Left forelimb (tissue), 1 donor: Measurements from ENCODE around the gene NID1.
A peak's percentile ranks its signal among the peaks of the same experiment; 100 is the strongest.
"Not testable (repeated sequence)": the region's sequence is repeated elsewhere in the genome, so short reads cannot be mapped to it uniquely, and the experiment has no call there.

Experiments used
- DNase-seq: peaks from one replicate; pipeline ENCODE4 v3.0.0-alpha.2; 2018; ENCODE audit warnings: low spot score

The NID1 gene

DNA sequence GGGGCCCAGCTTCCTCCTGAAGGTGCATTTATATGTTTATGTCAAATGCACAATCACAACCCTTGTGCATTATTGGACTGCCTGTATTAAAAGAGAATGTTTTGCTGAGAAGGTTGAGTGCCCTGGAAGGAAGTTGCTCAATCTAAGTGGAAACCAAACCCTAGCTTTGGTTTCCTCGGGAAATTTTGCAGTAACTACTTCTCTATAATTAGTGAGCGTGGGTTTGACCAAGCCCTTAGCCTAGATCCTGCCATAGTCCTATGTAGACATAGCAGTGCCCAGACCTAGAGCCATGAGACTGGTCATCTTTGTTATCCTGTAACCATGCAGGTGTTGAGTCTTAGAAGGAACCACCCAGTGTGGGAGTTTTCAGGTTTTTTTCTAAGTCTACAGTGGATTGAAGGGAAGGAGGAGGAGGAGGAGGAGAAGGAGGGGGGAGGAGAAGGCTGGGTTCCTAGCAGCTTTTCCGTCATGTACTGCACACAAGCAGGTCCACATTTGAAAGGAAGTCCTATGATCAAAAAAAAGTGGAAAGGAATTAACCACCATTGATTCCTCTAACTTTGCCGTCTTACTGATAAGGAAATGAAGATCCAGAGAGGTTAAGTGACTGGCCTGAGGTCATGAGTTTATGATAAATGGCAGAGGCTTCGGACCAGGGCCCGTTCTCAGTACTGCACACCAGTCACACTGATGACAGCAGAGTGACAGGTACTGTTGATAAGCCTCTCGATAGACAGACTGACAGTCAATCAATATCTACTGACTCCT lies 126.0 kb downstream of the NID1 start:
- peak; percentile 31 for DNase-seq

DNA sequence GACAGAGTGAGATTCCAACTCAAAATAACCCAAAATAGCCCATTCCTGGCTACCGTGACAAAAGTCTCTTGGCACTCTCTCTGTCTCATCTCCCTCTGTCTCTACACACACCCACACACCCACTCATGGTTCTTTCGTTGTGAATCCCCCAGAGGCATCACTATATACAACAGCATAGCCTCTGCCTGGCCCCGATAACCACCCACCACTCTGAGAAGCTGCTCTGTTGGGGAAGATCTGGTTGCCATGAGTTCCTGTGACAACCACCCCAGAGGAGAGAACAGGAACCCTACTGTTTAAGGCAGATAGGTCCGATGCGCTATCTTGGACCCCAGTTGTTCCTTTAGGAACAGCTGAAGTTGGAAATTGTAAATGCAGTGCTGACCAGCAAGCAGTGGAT lies 127.8 kb downstream of the NID1 start:
- no peak for DNase-seq

DNA sequence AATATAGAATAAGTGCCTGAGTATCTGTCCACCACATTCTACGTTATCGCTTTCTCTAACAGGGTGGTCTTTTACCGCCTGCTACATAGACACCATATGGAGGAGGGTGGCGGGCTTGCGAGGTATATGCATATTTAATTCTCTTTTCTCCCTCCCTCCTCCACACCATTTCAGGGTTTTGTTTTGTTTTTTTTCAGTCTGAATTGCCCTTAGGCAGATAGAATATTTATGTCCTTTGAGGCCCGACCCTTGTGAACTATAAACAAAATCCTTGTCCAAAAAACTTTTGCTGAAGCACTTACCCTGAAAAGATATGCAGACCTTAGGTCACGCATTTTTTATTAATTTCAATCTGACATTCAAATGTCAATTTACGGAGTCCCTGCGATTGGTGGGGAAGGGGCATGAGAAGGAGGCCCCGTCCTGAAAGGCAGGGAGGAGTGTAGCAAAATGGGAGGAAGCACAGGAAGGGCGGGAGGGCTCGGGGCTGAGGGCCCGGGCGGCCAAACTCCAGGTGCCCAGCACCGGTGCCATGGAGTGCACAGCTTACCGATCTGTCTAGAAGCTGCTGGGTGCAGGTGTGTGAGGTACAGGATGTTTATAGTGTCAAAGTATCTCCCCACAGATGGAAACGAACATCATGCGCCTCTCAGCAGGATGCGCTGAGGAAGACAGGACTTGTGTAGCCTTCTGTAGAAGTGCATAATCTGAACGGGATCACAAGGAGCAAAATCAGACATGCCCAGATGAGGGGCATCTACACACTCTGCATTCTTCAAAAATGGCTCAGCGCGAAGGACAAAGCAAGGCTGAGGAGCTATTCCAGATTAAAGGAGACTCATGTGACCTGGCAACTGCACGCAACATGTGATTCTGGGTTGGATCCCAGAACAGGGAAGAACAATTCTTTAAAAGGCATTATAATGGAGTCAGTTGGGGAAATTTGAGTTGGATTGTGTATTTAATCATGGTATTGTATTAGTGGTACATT lies 129.4 kb downstream of the NID1 start:
- no peak for DNase-seq

DNA sequence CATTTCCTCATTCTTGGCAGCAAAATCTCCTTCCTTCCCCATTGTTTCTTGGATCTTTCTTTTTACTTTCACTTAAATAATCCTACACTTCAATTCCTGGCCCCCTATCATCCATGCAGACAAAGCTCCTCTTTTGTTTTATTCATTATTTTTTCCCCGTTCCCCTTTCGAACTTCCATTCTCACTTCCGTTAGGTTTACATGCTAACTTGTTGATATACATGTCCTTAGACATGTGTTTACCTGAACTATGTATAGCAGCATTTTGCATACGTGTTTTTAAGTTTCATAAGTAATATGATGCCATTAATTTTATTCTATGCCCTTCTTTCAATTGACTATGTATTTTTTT lies 131.1 kb downstream of the NID1 start:
- no peak for DNase-seq

DNA sequence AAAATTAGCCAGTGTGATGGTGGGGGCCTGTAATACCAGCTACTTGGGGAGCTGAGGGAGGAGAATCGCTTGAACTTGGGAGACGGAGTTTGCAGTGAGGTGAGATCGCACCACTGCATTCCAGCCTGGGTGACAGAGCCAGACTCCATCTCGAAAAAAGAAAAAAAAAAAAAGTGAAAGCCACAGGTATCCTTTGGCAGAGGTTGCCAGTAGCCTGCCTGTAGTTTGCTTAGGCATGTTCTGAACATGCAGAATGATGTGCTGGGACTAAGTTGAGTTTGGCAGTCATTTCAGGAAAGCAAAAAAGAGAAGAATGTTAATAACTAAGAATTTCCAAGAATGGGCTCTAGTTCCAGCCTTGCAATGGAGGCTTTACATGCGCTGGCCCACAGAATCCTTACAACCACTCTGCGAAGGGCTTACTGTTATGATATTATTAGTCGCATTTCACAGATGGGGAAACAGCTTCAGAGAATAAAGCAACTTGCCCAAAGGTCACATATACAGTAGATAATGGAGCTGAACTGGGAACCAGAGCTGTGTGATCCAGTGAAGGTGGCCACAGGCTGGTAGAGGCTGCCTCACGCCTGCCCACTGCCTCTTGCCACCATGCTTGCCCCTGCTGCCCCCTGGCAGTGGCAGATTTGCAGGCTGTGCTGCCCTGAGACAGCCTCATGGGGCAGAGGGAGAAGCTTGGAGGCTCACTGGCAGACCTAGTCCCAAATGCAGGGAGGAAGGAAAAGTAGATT lies 131.7 kb downstream of the NID1 start:
- no peak for DNase-seq

DNA sequence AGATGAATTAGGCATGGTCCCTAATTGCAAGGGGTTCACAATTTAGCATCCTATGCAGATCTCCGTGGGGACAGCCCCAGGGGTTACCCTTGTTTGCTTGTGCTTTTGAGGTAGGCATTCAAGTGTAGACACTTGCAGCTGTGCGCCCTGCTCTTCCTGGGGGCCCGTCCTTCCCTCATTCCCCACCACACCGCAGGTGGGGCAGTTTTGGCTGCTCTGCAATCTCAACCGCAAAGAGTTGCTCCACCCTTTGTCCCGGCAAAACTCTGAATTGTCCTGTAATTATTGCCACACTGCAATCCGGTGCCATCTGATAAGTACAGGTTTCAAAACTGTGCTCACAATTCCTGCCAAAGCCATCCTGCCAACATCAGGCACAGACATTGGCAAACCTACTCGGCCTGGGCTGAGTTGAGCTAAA lies 132.8 kb downstream of the NID1 start:
- DNase-seq = no peak

DNA sequence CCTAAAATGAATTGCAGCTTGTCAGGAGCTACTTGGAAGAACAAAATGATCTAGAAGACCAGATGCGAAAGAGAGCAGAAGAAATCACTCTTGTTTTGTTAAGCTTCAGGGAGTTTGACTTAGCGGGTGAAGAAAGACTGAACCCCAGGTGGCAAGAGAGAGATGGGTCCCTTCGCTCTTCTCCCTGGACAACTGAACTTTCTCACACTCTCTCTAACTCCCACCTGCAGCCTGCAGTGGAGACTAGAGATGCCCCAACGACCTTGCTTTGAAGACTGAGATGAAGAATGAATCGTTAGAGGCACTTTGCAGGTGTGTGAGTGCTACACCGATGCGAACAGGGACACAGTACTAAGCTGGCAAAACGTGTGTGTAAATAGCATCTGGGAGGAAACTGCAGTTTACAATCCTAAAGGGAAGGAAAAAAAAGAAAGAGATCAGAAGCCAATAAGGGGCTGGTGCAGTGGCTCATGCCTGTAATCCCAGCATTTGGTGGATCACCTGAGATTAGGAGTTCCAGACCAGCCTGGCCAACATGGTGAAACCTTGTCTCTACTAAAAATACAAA lies 133.6 kb downstream of the NID1 start:
- DNase-seq = no peak

DNA sequence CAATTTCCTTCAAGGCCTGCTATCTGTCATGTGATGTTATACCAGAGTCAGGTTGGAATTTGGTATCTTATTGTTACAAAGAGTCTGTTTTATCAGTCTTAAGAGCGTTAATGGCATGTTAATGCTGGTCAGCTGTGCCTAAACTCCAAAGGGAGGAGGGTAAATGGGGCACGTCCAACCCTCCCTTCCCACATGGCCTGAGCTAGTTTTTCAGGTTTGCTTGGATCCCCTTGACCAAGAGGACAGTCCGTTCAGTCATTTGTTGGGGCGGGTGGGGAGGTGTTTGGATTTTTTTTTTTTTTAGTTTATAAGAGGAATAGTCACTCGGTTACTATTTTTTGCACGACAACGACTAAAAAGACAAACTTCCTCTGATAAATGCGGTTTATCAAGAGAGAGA lies 134.3 kb downstream of the NID1 start:
- DNase-seq = no peak

DNA sequence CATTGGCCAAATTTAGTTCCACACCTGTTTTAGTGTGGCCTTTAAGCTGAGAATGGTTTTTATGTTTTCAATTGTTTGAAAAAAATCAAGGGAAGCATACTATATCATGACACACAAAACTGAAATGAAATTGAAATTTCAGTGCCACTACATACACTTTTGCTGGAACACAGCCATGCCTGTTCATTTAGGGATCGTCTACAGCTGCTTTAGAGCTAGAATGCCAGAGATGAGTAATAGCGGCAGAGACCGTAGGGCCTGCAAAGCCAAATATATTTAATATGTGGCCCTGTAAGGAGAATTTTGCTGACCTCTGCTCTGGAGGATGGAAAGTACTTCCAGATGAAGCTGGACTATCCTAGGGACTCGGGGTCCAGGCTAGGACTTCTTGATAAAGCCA lies 135.7 kb downstream of the NID1 start:
- no peak for DNase-seq

DNA sequence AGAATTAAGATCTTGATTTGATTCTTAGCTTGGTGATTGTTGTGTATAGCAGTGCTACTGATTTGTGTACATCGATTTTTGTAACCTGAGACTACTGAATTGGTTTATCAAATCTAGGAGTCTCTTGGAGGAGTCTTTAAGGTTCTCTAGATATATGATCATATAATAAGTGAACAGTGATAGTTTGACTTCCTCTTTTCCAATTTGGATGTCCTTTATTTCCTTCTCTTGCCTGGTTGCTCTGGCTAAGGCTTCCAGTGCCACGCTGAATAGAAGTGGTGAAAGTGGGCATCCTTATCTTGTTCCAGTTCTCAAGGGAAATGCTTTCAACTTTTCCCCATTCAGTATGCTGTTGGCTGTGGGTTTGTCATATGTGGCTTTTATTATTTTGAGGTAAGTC lies 136.7 kb downstream of the NID1 start:
- no peak for DNase-seq

DNA sequence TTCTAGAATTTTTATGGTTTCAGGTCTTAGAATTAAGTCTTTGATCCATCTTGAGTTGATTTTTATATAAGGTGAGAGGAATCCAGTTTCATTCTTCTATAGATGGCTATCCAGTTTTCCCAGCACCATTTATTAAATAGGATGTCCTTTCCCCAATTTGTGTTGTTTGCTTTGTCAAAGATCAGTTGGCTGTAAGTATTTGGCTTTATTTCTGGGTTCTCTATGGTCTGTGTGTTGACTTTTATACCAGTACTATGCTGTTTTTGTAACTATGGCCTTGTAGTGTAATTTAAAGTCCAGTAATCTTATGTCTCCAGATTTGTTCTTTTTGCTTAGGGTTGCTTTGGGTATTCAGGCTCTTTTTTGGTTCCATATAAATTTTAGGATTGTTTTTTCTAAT lies 137.3 kb downstream of the NID1 start:
- DNase-seq = not testable (repeated sequence)
